CD8-positive, alpha-beta memory T cell (primary cell): ENCODE measurements around the gene RPS6KA6. TPM values are rescaled to one million over a fixed set of nuclear protein-coding genes. Genes with fewer than 3 reads are reported as not detected.
"Not testable (repeated sequence)": the region's sequence is repeated elsewhere in the genome, so short reads cannot be mapped to it uniquely, and the experiment has no call there.

Experiments
- CTCF ChIA-PET: fragments of 350-600 bp; sonication (Branson Sonifier 250); formaldehyde crosslinking; loops from one replicate; lab custom pipeline; 2021; ENCODE audit warnings: antibody characterized with exemption; lab: Charles Lee
- POLR2A ChIA-PET: fragments of 350-600 bp; sonication (Branson Sonifier 250); formaldehyde crosslinking; loops from one replicate; lab custom pipeline; 2021; ENCODE audit warnings: antibody characterized with exemption; lab: Charles Lee
- DNase-seq, 5 donors: peaks; one replicate each; pipeline versions ENCODE4 v3.0.0 to v3.0.0-alpha.2; 2020 to 2022; ENCODE audit warnings: mixed read lengths in 1 of 5
- H3K27ac ChIP-seq: one replicate; pipeline ENCODE4 v1.7.0; 2013; ENCODE audit warnings: low read depth, mild to moderate bottlenecking, low read length, moderate library complexity
- H3K27me3 ChIP-seq: 2 replicates; pipeline ENCODE4 v1.7.0; 2013; ENCODE audit warnings: low read length, mild to moderate bottlenecking; ENCODE audit not compliant: insufficient read depth, poor library complexity, severe bottlenecking
- H3K36me3 ChIP-seq: 2 replicates; pipeline ENCODE4 v1.7.0; 2013; ENCODE audit warnings: mild to moderate bottlenecking, low read length, moderate library complexity; ENCODE audit not compliant: insufficient read depth
- H3K4me1 ChIP-seq: 2 replicates; pipeline ENCODE4 v1.7.0; 2013; ENCODE audit warnings: mild to moderate bottlenecking, low read length, moderate library complexity; ENCODE audit not compliant: insufficient read depth
- H3K4me3 ChIP-seq: 2 replicates; pipeline ENCODE4 v1.7.0; 2013; ENCODE audit warnings: mild to moderate bottlenecking, low read length
- H3K9me3 ChIP-seq: 2 replicates; pipeline ENCODE4 v1.7.0; 2013; ENCODE audit warnings: mild to moderate bottlenecking, low read length
- H3K27ac Mint-ChIP-seq, 8 donors: one replicate each; pipeline ENCODE4 v1.8.0; 2020 to 2021; ENCODE audit warnings: mixed read lengths in 8 of 8, mild to moderate bottlenecking in 6 of 8, inconsistent platforms in 3 of 8, moderate library complexity in 3 of 8
- H3K27me3 Mint-ChIP-seq, 2 donors: one replicate each; pipeline ENCODE4 v1.8.0; 2020 to 2021; ENCODE audit warnings: mixed read lengths in 2 of 2, mild to moderate bottlenecking in 1 of 2, moderate library complexity in 1 of 2
- H3K36me3 Mint-ChIP-seq, 3 donors: one replicate each; pipeline ENCODE4 v1.8.0; 2020 to 2021; ENCODE audit warnings: mixed read lengths in 3 of 3, inconsistent platforms in 1 of 3, mild to moderate bottlenecking in 1 of 3
- H3K4me1 Mint-ChIP-seq, 3 donors: one replicate each; pipeline ENCODE4 v1.8.0; 2020 to 2021; ENCODE audit warnings: mixed read lengths in 3 of 3, inconsistent platforms in 1 of 3, mild to moderate bottlenecking in 1 of 3
- H3K4me3 Mint-ChIP-seq, 7 donors: one replicate each; pipeline ENCODE4 v1.8.0; 2020 to 2021; ENCODE audit warnings: mixed read lengths in 7 of 7, mild to moderate bottlenecking in 6 of 7, moderate library complexity in 4 of 7, inconsistent platforms in 2 of 7
- H3K9me3 Mint-ChIP-seq, 5 donors: one replicate each; pipeline ENCODE4 v1.8.0; 2020 to 2022; ENCODE audit warnings: mixed read lengths in 5 of 5, mild to moderate bottlenecking in 3 of 5, moderate library complexity in 2 of 5, inconsistent platforms in 1 of 5
- polyA plus RNA-seq: library from polyadenylated mRNA; unstranded; fragments of 300-500 nt; fragmentation: Illumina TruSeq; gene quantifications from one replicate; pipeline ENCODE4 v1.2.3, GENCODE V29; 2021
- total RNA-seq, 2 experiments: library from RNA; stranded (reverse); gene quantifications; one replicate each; pipeline ENCODE4 v1.2.3, GENCODE V29; 2021

The RPS6KA6 gene
- total and polyA plus RNA-seq, 3 experiments from 2014 or later = 0.20 to 0.35 TPM; not detected in 1

- CTCF ChIA-PET = no interaction called here
- Histone ChIP-seq H3K27me3 (no peaks in the 10 kb centered on the region), H3K9me3 (no peaks in the 10 kb centered on the region), H3K4me1 (no peaks in the 10 kb centered on the region), H3K27ac (no peak overlapping the region), H3K36me3 (no peaks in the 10 kb centered on the region), H3K4me3 (no peak overlapping the region)
- peaks cover 0 to 3% (median 0%) of the 10 kb centered on the region in 5 donors for H3K9me3 Mint-ChIP-seq
- no peak for DNase-seq
- POLR2A ChIA-PET = no interaction called here
- H3K4me1 Mint-ChIP-seq = no peaks in the 10 kb centered on the region
- no peak overlapping the region for H3K4me3 Mint-ChIP-seq
- no peaks in the 10 kb centered on the region for H3K27me3 Mint-ChIP-seq
- H3K27ac Mint-ChIP-seq = no peak overlapping the region
- no peaks in the 10 kb centered on the region for H3K36me3 Mint-ChIP-seq
Observed at GRCh38 chrX:84118315-84118714, 69.7 kb downstream of the RPS6KA6 start.

DNA sequence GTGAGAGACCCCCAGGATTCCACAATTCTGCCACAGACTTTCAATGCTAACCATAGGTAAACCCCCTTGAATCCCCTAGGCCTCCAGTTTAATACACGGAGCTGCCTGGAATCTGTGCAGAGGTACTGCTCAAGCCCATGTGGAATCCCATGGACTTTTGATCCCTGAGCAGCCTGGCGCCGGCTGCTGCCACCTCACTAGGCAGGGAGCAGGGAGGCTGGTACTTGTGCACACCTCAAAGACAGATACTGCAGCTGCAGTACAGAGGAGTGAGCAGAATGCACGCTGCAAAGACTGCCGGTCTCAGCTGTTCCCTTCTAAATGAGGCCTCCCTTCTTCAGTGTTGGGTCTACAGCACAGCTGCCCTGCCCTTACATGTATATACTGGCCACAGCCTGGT, 79.4 kb downstream of the RPS6KA6 start:
- POLR2A ChIA-PET = no interaction called here

GRCh38 chrX:84099120-84099519, 88.9 kb downstream of the RPS6KA6 start:
- Mint-ChIP-seq H3K4me3 (no peak overlapping the region), H3K9me3 (peaks cover 0 to 3% (median 0%) of the 10 kb centered on the region in 5 donors), H3K27me3 (peaks cover 0 to 2% of the 10 kb centered on the region in 2 donors), H3K36me3 (no peaks in the 10 kb centered on the region), H3K4me1 (no peaks in the 10 kb centered on the region), H3K27ac (no peak overlapping the region)
- Histone ChIP-seq H3K4me1 (no peaks in the 10 kb centered on the region), H3K9me3 (no peaks in the 10 kb centered on the region), H3K27me3 (no peaks in the 10 kb centered on the region), H3K27ac (no peak overlapping the region), H3K4me3 (no peak overlapping the region), H3K36me3 (no peaks in the 10 kb centered on the region)
- CTCF ChIA-PET = no interaction called here
- DNase-seq = no peak
- POLR2A ChIA-PET = no interaction called here

More for the DNA sequence above, 79.4 kb downstream of the RPS6KA6 start:
- Histone ChIP-seq H3K4me3 (no peak overlapping the region), H3K27ac (no peak overlapping the region), H3K4me1 (no peaks in the 10 kb centered on the region), H3K9me3 (no peaks in the 10 kb centered on the region), H3K36me3 (no peaks in the 10 kb centered on the region), H3K27me3 (no peaks in the 10 kb centered on the region)
- no peak overlapping the region for H3K4me3 Mint-ChIP-seq
- H3K9me3 Mint-ChIP-seq = no peaks in the 10 kb centered on the region
- H3K4me1 Mint-ChIP-seq = no peaks in the 10 kb centered on the region
- DNase-seq = no peak
- H3K27me3 Mint-ChIP-seq = no peaks in the 10 kb centered on the region
- H3K36me3 Mint-ChIP-seq = no peaks in the 10 kb centered on the region
- CTCF ChIA-PET = no interaction called here
- H3K27ac Mint-ChIP-seq = no peak overlapping the region

GRCh38 chrX:84079479-84080197, 108.4 kb downstream of the RPS6KA6 start:
- H3K9me3 Mint-ChIP-seq = peaks cover 0 to 17% (median 0%) of the 10 kb centered on the region in 5 donors
- H3K9me3 ChIP-seq, H3K4me3 ChIP-seq, H3K27ac Mint-ChIP-seq, POLR2A ChIA-PET, H3K27me3 Mint-ChIP-seq, H3K4me3 Mint-ChIP-seq, H3K27me3 ChIP-seq, DNase-seq, H3K4me1 Mint-ChIP-seq, H3K36me3 Mint-ChIP-seq, H3K36me3 ChIP-seq, H3K27ac ChIP-seq, CTCF ChIA-PET, H3K4me1 ChIP-seq: not testable (repeated sequence)

GRCh38 chrX:84078991-84079390, 109.0 kb downstream of the RPS6KA6 start:
- Histone ChIP-seq H3K4me1 (no peaks in the 10 kb centered on the region), H3K4me3 (no peak overlapping the region), H3K27me3 (no peaks in the 10 kb centered on the region), H3K9me3 (no peaks in the 10 kb centered on the region), H3K27ac (no peak overlapping the region), H3K36me3 (no peaks in the 10 kb centered on the region)
- Mint-ChIP-seq H3K27me3 (peaks cover 0 to 1% of the 10 kb centered on the region in 2 donors), H3K4me1 (no peaks in the 10 kb centered on the region), H3K27ac (no peak overlapping the region), H3K4me3 (peak overlapping the region in 1 of 7 donors; percentile 29), H3K36me3 (no peaks in the 10 kb centered on the region), H3K9me3 (peaks cover 0 to 14% (median 0%) of the 10 kb centered on the region in 5 donors)
- ChIA-PET POLR2A (no interaction called here), CTCF (no interaction called here)
- no peak for DNase-seq

DNA sequence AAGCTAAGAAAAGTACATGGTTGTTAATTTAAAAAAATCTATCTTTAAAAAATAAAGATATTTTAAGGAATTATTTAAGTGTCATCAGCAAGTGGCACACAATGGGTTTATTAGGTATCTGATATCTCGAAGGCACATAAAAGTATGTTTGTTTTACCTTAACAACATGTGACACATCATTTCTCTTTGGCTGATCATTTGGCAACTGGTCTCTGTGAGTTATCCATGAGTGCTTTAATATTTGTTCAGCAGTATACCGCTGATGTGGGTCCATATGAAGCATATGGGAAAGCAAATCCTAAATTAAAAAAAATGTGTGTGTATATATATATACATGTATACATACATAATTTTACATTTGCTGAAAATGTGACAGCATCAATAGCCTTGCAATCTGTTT, 123.2 kb downstream of the RPS6KA6 start:
- Histone ChIP-seq H3K27me3 (no peaks in the 10 kb centered on the region), H3K4me1 (no peaks in the 10 kb centered on the region), H3K36me3 (no peaks in the 10 kb centered on the region), H3K4me3 (no peak overlapping the region), H3K9me3 (no peaks in the 10 kb centered on the region), H3K27ac (no peak overlapping the region)
- H3K36me3 Mint-ChIP-seq = no peaks in the 10 kb centered on the region
- no peaks in the 10 kb centered on the region for H3K9me3 Mint-ChIP-seq
- H3K4me1 Mint-ChIP-seq = no peaks in the 10 kb centered on the region
- H3K4me3 Mint-ChIP-seq = no peak overlapping the region
- ChIA-PET POLR2A (no interaction called here), CTCF (no interaction called here)
- H3K27ac Mint-ChIP-seq = no peak overlapping the region
- H3K27me3 Mint-ChIP-seq = peaks cover 0 to 6% of the 10 kb centered on the region in 2 donors
- no peak for DNase-seq

DNA sequence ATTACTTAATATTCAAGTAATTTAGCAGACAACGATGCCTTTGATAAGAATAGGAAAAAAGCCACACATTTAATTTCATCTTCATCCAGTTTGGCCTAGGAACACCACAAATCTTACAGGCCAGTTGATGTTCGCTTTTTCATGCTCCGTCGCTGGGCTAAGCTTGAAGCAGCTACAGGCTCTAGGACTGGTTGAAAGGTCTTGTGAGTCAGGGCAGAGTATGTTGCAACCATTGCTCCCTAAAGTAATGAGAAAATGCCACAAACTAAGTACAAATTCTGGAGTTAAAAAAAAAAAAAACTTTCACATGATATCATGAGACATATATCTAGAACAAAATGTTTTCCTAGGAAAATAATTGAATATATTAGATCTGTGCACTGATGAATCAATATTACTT, 123.8 kb downstream of the RPS6KA6 start:
- H3K36me3 Mint-ChIP-seq = no peaks in the 10 kb centered on the region
- Histone ChIP-seq H3K4me1 (no peaks in the 10 kb centered on the region), H3K4me3 (no peak overlapping the region), H3K9me3 (no peaks in the 10 kb centered on the region), H3K27ac (no peak overlapping the region), H3K27me3 (no peaks in the 10 kb centered on the region), H3K36me3 (no peaks in the 10 kb centered on the region)
- no peaks in the 10 kb centered on the region for H3K9me3 Mint-ChIP-seq
- H3K27ac Mint-ChIP-seq = no peak overlapping the region
- peaks cover 0 to 6% of the 10 kb centered on the region in 2 donors for H3K27me3 Mint-ChIP-seq
- no peaks in the 10 kb centered on the region for H3K4me1 Mint-ChIP-seq
- H3K4me3 Mint-ChIP-seq = no peak overlapping the region
- POLR2A ChIA-PET = no interaction called here
- DNase-seq = no peak
- CTCF ChIA-PET = no interaction called here

DNA sequence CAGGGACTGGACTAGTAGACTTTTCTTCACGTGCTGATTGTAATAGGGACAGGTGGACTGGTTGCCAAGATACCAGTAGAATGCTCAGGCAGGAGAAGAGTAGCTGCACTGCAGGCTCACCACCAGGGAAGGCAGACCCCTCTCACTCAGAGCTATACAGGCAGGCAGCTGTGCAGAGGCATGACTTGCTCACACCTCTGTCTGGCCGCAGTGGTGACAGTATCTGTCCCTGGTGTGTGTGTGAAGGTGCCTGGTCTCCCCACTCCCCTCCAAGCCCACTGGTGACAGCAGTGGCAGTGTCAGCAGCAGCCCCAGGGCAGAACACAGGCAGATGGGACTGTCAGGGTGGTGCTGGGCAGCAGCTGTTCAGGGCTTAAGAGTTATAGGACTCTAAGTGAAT, 140.7 kb downstream of the RPS6KA6 start:
- H3K27ac ChIP-seq = no peak overlapping the region
- H3K9me3 ChIP-seq = no peaks in the 10 kb centered on the region
- no peak overlapping the region for H3K27ac Mint-ChIP-seq
- H3K27me3 Mint-ChIP-seq = peaks cover 0 to 3% of the 10 kb centered on the region in 2 donors
- H3K4me1 ChIP-seq = no peaks in the 10 kb centered on the region
- CTCF ChIA-PET = no interaction called here
- DNase-seq = no peak
- H3K4me1 Mint-ChIP-seq = no peaks in the 10 kb centered on the region
- H3K36me3 ChIP-seq = no peaks in the 10 kb centered on the region
- H3K4me3 ChIP-seq = no peak overlapping the region
- H3K27me3 ChIP-seq = no peaks in the 10 kb centered on the region
- peaks cover 0 to 5% (median 2%) of the 10 kb centered on the region in 5 donors for H3K9me3 Mint-ChIP-seq
- POLR2A ChIA-PET = no interaction called here
- H3K4me3 Mint-ChIP-seq = no peak overlapping the region
- no peaks in the 10 kb centered on the region for H3K36me3 Mint-ChIP-seq
